Stimulated activated CD8-positive, alpha-beta memory T cell treated with anti-CD3 and anti-CD28 coated beads, Interleukin-7, amount 100 ng/mL, for 24 hours (primary cell): ENCODE results near the gene ZNF484.
"Not testable (repeated sequence)": the region's sequence is repeated elsewhere in the genome, so short reads cannot be mapped to it uniquely, and the experiment has no call there.

ENCODE experiments used
- DNase-seq: peaks from one replicate; pipeline ENCODE4 v3.0.0-alpha.2; 2020; ENCODE audit warnings: low read depth

Gene ZNF484

DNA sequence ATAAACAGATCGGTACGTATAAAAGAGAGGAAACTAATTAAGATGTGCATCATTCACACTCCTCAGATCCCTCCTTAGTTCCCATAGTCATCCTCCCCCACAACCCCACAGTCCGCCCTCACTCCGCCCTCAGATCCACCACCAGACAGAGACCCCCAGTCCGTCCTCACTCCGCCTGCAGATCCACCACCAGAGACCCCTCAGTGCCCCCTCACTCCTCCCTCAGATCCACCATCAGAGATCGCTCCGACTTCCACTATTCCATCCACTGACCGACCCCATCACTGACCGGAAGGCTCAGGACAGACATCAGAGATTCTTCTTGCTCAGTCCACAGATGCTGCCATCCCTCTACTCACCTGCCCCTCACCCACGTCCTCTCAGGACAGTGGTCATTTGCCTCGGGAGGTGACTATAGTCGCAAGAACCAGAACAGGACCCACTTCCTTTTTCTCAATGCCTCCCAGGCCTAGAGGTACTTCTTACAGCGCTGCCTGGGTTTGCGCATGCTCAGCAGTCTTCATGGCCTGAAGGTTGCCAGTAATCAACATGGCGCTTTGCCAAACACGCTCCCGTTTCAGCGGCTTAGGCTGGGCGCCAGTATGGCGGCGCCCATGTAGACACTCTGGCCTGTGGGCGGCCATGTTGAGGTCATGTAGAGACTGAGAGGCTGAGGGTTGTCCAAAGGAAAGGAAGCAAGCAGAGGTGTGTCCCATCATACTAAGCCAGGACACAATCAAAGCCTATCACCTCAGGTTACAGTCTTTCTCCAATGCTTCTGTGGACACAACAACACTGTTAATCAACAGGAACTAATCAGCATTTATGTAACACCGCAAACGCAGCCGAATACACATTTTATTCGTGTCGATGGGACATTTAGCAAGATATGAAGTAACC is at the start of gene ZNF484:
Gene ZNF484, minus strand, starts transcription at position 508 of the 900 bp plus-strand sequence. CDS start 3,009 bp downstream, outside the sequence.
- DNase-seq = peak; percentile 87

DNA sequence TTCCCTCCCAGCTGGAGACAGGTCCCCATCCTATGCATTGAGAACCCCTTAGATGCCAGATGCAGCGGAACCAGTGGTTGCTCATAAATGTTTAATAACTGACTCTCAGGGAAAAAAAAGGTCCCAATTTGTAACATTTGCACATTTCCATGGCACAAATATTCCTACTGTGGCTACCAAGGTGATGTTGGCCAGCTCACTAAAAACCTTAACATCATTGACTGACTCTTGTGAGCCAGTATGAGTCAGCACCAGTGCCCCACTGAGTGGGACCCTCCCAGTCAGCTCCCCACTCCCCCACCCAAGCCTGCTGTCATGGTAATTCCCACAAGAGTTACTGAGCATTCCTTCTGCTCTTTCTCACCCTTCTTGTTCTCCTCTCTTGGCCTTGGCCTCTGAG is 42.6 kb upstream of the ZNF484 start:
- no peak for DNase-seq

DNA sequence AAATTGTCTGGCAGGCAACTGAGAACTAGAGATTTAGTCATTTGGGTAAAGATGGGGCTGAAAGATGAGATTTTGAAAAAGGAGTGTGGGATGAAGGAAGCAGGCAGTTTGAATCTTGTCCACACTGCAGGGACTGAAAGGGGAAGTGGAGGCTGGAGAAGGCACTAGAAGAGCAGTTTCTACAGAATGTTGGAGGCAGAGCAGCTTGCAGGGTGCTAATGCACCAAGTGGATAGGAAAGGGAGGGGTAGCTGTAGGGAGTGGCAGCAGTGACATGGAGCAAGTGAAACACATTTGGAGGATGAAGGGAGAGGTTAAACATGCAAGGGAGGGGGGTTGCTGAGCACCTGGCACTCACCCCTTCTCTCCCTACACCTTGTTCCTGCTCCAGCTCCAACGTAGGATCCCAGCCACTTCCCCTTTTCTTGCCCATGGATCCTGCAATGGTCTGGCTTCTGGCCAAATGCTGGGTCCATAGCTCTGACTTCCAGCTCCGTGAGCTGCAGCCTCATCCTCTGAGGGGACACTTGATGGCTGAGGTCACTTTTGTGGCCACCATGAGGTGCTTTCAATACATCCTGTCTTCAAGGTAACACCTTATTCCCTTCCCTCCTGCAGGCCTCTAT is 39.5 kb upstream of the ZNF484 start:
- no peak for DNase-seq

DNA sequence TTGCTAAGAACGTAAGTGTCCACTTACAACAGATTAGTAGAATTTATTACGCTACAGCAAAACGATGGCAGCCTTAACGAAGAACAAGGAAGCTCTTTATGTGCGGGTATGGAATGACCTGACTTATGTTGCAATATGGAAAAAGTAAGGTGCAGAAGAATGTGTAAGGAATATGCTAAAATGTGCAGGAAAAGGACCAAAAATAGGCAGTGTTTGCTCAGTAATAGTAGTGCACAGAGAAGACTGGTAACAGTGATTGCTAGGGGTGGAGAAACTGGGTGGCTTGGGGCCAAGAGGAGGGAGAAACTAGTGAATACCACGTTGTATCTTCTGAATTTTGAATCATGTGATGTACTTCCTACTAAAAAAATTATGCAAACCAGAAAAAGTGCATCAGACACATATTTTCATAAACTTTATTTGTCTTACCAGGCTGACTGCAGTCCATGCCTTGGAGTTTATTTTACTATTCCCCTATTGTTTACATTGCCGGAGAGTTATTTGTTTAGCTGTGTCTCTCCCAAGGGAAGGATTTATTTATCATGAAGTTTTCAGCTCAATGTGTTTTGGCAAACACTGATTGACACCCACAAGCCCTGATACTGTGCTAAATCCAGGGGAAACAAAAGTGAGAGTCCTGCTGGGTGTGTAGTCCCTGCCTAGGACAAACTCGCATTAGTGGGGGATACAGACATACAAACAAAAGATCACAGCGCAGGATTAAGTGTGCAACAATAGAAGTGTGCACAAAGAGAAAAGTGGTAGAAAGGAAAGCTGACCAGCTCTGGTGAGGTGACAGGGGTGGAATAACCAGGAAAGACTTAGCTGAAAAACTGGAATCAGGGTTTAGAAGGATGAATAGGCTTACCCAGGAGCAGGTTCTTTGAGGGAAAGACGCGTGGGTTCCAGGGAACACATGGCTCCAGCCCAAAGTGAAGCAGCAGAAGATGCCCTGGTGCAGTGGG is 34.0 kb upstream of the ZNF484 start:
- no peak for DNase-seq

DNA sequence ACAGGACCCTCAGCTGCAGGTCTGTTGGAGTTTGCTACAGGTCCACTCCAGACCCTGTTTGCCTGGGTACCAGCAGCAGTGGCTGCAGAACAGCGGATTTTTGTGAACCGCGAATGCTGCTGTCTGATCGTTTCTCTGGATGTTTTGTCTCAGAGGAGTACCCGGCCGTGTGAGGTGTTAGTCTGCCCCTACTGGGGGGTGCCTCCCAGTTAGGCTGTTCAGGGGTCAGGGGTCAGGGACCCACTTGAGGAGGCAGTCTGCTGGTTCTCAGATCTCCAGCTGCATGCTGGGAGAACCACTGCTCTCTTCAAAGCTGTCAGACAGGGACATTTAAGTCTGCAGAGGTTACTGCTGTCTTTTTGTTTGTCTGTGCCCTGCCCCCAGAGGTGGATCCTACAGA is 27.3 kb upstream of the ZNF484 start:
- not testable (repeated sequence) for DNase-seq

DNA sequence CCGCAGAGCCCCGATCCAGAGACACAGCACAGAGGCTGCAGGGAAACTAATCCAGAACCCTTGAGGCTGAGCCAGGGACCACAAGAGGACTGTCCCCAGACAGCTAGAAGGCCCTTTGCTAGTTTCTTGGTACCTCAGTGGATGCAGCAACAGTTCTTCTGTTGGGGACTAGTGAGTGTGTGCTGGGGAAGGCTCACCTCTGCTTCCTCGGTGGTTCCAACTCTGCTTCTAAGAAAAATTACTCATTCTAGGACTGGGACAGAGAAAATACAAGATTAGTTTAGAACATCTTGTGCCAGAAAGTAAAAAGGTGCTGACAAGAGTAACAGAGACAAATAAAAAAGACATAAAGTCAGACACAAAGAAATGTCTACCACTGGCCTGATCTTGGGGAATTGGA is 19.5 kb upstream of the ZNF484 start:
- no peak for DNase-seq

DNA sequence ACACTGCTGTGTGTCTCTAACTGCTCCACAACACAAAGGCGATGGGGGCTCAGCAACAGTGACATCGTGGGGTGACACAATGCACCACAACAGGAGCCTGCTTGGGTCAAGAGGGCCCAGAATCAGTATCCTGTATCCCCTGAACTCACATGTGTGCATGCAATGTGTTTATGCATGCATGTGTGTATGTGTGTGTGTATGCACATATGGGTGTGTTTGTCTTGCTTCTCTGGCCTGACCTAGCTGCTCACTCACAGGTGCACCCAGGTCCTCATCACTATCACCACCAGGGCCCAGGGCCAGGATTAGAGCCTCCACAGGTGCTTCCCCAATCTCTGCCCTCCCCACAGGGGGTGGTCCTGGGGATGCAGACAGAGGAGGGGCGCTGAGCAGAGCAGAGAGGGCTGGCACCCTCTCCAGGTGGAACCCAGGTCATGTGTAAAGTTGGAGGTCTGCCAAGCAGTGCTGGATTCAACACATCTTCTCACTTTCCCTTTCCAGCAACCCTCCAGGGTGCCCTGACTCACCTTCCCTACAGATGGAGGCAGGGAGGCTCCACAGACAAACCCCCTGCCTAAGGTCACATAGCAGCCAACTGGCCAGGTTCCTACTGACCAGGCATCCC is 18.1 kb upstream of the ZNF484 start:
- DNase-seq = no peak

DNA sequence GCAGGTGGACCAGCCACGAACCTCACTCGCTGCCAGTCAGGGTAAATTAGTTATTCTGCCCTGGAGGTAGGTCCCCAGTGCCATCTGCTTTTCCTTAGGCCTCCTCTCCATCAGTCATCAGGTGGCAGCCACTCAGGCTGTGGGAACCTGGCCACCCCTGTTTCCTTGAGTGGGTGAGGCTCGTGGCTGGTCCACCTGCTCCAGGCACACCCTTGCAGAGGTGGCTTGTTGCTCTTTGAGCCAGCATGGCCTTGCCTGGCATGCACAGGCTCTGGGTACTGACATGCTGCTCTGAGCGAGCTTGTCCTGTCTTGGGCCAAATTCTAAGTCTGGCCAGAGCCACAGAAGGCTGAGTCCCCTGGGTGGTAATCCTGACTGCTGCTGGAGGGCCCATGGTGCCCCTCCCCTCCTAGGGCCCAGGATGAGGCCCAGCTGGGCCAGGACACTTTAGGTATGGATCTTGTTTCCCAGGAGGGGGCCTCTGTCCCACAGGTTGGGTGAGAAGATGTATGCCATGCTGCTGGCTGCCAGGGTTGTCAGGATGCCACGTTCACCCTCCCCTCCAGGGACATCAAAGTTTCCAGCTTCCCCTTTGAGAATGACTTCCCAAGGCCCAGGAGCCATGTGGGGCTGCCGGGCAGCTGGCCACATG is 17.0 kb upstream of the ZNF484 start:
- no peak for DNase-seq

DNA sequence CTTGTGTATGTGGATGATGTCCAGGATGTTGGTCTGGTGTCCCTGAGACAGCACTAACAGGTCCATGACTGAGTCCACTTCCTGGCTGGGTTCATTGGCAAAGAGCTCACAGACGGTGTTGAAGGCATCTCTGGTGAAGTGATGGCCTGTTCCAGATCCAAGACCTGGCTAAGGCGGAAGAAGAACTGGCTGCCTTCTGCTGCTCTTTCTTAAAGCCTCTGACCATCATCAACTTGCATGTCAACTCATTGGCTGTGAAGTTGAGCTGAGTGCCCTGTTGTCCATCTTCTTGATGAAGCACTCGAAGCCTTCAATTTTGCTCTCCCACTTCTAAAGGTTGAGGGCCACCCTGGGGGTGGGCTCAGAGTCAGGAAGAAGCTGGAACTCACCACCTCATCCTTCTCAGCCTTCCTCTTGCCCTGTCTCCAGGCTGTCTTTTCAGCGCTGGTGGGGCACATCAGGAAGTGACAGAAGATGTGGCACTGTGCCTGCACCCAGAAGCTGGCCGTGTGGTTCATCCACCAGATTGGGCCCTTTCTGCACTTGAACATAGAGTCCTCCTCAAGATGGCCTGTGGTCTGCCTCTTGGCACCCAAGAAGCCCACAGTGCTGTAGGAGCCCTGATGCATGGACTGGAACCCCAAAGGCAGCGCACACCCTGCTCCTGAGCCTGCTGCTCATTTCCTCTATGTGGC is 16.2 kb upstream of the ZNF484 start:
- DNase-seq = not testable (repeated sequence)

DNA sequence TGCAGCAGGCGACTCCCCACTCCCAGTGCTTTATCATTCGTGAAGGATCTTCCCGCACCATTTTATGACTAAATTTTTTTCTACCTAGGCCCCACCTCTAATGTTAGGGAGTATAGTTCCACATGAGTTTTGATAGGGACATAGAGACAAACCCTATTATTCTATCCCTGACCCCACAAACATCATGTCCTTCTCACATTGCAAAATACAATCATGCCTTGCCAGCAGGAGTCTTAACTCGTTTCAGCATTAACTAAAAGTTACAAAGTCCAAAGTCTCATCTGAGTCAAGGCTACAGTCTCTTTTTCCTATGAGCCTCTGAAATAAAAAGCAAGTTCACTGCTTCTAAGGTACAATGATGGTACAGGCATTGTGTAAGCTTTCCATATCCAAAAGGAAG is 14.4 kb upstream of the ZNF484 start:
- DNase-seq = not testable (repeated sequence)

DNA sequence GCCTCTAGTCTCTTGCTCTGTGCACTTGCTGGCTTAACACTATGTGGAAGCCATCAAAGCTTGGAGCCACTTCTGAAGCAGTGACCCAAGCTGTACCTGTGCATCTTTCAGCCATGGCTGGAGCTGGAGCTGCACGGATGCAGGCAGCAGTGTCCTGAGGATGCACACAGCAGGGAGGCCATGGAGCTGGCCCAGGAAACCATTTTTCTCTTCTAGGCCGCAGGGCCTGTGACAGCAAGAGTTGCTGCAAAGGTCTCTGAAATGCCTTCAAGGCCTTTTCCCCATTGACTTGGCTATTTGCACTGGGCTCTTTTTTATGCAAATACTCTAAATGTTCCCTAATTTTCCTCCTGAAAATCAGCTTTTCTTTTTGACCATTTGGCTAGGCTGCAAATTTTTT is 12.9 kb upstream of the ZNF484 start:
- no peak for DNase-seq

DNA sequence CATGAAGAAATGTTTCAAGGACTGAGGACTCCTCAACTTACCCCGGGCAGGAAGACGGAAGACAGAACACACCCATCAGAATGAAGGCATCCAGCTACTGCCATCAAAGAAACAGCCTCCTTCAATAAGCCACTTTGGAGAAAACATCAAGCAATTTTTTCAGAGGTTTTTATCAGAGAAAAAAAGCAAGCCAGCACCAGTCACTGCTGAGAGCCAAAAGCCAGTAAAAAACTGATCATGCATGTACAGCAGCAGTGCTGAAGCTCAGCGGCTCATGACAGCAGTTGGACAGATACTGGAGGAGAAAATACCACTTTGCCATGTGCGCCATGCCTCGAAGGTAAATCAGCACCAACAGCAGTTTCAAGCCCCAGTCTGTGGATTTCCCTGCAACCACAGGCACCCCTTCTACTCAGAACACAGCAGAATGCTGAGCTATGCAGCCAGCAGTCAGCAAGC is 10.1 kb upstream of the ZNF484 start:
- no peak for DNase-seq

DNA sequence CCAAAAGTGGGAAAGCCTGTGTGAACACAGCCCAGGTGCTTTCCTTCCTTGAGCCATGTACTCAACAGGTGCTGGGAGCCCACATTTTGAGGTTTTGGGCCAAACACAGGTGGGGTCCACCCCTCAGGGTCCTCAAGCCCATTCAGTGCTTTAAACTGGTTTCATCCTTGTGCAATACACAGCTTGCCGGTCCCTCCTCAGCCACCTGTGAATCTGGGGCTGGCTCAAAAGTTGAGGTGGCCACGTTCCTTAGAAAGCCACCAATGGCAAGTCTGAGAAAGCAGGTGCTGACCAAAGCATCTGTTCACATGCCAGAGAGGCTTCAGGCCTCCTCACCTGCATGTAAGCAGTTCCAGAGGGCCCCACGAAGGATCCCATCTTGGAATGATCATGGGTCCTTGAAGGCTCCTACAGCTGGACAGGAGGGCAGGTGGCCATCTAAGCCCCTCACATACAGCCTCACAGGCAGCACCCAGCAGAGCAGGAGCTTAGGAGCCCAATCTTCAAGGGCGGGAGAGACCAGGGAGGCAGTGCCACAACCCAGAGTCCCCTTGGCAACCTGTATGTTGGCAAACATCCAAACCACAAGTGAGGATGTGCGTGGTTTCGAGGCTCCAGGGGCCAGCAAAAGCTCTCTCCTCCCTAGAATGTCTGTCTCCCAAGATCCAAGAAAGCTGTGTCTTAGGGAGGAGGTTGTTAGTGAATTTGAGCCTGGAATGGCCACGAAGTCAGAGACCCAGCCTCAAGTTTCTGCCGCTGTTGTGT is 9.2 kb upstream of the ZNF484 start:
- DNase-seq = not testable (repeated sequence)

DNA sequence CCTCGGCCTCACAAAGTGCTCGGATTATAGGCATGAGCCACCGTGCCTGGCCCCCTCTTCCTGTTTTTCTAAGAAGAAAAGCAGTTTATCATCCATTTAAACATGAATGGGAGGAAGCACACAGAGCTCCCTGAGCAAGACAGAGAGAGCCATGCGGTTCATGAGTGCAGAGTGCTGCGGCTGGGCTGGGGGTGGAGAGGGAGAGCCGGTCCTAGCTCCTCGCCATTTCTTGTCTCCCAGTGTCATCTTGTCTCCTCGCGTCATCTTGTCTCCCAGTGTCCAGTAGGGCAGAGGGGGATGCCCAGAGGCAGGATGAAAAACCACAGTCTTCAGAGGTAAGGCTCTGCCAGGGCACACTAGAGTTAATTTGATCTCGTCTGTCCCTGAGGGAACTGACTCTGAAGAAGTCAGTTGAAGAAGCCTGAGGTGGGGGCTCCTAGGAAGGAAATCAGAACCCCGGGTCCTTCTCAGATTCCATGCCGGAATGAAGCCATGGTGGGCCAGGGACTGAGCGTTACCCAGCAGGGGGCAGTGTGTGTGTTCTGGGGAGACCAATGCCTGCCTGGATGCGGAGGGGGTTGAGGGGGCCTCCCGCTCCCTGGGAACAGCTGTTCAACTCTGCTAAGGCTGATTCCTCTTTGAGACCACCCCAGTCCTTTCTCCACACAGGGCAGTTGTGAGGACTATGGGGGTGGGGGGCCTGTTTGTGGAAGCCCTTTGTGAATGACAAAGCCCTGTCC is 6.0 kb upstream of the ZNF484 start:
- not testable (repeated sequence) for DNase-seq

DNA sequence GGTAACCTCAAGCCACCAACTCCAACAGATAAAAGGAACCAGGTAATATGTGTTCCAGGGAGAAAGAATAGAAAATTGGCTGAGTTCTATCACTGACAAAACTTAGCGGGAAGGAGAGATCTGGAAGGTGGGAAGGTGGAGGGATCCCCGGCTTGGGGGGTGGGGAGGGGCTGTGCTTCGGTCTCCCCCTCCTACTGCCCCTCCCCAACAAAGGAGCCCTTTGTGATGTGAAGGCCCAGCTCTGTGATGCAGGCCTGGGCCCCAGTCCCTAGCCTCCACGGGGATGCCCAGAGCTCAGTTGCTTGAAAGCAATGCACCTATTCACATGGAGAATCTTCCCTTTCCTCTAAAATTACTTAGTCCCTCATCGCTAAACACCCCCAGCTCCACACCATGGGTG is 4.4 kb upstream of the ZNF484 start:
- DNase-seq = no peak

DNA sequence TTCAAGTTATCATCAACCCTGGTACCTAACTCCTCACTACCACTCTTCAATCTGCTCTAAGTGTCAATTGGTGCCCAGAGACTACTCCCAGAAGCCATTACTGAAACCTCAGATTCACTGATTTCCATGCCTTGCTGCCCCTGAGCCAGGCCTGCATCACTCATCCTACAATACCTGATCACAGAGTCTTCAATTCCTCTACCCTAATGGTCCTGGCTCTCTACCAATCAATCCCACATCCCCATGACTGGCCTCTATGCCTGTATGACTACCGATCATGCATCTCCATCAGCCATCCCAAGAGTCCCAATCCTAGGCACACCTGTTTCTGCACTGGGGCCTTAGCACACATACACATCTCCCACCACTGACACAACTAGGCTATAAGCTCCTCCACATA is 2.5 kb downstream of the ZNF484 start:
- DNase-seq = no peak

DNA sequence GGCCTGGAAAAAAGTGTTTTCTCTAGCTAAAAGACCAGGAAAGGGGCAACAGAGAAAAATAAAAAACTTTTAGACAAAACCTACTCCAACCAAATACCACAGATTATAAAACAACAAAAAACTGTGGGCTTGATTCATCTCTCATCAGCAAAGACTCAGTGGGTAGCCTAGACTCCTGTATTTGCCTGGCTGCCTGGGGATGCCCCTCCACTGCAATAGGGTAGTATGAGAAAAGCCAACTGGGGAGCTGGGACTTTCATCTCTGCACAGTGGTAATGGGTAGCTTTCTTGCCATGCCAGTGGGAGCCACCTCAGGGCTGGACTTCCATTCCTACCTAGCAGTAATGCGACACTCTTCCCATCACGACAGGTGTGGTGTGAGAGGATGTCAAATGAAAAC is 7.5 kb downstream of the ZNF484 start:
- no peak for DNase-seq

DNA sequence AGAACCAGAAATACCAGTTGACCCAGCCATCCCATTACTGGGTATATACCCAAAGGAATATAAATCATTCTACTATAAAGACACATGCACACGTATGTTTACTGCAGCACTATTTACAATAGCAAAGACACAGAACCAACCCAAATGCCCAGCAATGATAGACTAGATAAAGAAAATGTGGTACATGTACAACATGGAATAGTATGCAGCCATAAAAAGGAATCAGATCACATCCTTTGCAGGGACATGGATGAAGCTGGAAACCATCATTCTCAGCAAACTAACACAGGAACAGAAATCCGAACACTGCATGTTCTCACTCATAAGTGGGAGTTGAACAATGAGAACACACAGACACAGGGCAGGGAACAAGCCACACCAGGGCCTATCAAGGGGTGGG is 11.2 kb downstream of the ZNF484 start:
- not testable (repeated sequence) for DNase-seq

DNA sequence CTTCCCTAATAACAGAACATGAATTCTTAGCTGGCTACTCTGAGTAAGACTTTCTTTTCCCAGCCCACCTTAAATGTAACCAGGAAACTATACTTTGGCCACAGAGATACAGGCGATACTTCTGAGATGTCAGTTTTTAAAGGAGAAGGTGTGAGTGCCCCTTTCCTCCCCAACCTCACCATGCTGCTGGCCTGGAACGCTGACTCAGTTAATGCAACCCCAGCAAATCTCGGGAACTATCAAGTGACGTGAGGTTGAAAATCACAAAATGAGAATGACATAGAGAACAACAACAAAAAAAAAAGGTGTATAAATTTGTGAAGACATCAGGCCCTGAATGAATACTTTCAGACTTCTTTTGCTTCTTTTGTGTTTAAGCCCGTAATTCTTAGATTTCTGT is 13.7 kb downstream of the ZNF484 start:
- no peak for DNase-seq
